HCT116 (cell line): Measurements from ENCODE around the gene POMT2. TPM values are rescaled to one million over a fixed set of nuclear protein-coding genes. Genes with fewer than 3 reads are reported as not detected.

Source experiments
- ATAC-seq: fragments of 200-7000 bp; cut with Tn5 transposase; 2 replicates; pipeline ENCODE4 v1.9.1; 2020; ENCODE audit warnings: mild to moderate bottlenecking, moderate library complexity
- BruUV-seq: library from RNA; stranded (reverse); fragments of 400-500 nt; replicated peaks from 2 replicates; lab custom pipeline; 2021; lab: Mats Ljungman, UMichigan
- CTCF ChIA-PET: fragments of 300-600 bp; sonication (Branson Sonifier 250); formaldehyde crosslinking; loops from one replicate; lab custom pipeline; 2021; ENCODE audit warnings: antibody characterized with exemption; lab: Charles Lee
- POLR2A ChIA-PET: fragments of 300-600, 350-600 bp; sonication (Branson Sonifier 250); formaldehyde crosslinking; loops from one replicate; lab custom pipeline; 2021; ENCODE audit warnings: antibody characterized with exemption; lab: Charles Lee
- RAD21 ChIA-PET, 2 experiments: fragments of 300-600 bp; sonication (Branson Sonifier 250); formaldehyde crosslinking; loops; one replicate each; lab custom pipeline; 2023; ENCODE audit warnings: low total read pairs in 2 of 2; ENCODE audit not compliant: uncharacterized antibody in 2 of 2, unreplicated experiment in 2 of 2, low non-redundant PET in 1 of 2; lab: Charles Lee
- DNase-seq: peaks from one replicate; pipeline ENCODE4 v3.0.0-alpha.2; 2010; ENCODE audit warnings: low read depth, low spot score
- H2AFZ ChIP-seq: fragments of 200-600 bp; shearing (Covaris generic), sonication (generic); 2 replicates; pipeline ENCODE4 v1.6.1; 2017; ENCODE audit warnings: low read depth, mixed run types, mixed read lengths, antibody characterized with exemption, low read length; ENCODE audit not compliant: poor library complexity, severe bottlenecking
- H3K27ac ChIP-seq: 2 replicates; pipeline ENCODE4 v1.5.1; 2012; ENCODE audit warnings: low read depth, low read length
- H3K27me3 ChIP-seq: fragments of 200-600 bp; sonication (generic); 2 replicates; pipeline ENCODE4 v1.6.1; 2016; ENCODE audit warnings: mixed run types, low read length, mixed read lengths; ENCODE audit not compliant: insufficient read depth
- H3K36me3 ChIP-seq, 2 experiments: fragments of 200-500 bp in 1 of 2; fragments of 200-600 bp in 1 of 2; sonication (Bioruptor generic) in 1 of 2; sonication (generic) in 1 of 2; 2 replicates each; pipeline versions ENCODE4 v1.5.1 to v1.6.1; 2014 to 2016; ENCODE audit warnings: low read length in 2 of 2, inconsistent platforms in 1 of 2, mixed read lengths in 1 of 2, mixed run types in 1 of 2; ENCODE audit not compliant: insufficient read depth in 2 of 2, control insufficient read depth in 1 of 2
- H3K4me1 ChIP-seq, 2 experiments: fragments of 200-600 bp in 1 of 2; sonication (generic) in 1 of 2; 2 replicates each; pipeline versions ENCODE4 v1.5.1 to v1.6.1; 2012 to 2017; ENCODE audit warnings: low read length in 2 of 2, inconsistent platforms in 1 of 2, mild to moderate bottlenecking in 1 of 2, mixed read lengths in 1 of 2, mixed run types in 1 of 2, moderate library complexity in 1 of 2; ENCODE audit not compliant: insufficient read depth in 2 of 2, control insufficient read depth in 1 of 2
- H3K4me2 ChIP-seq: fragments of 200-600 bp; sonication (generic); 2 replicates; pipeline ENCODE4 v1.6.1; 2017; ENCODE audit warnings: mixed run types, low read length, mixed read lengths
- H3K4me3 ChIP-seq, 2 experiments: fragments of 200-600 bp in 1 of 2; sonication (generic) in 1 of 2; replicated peaks in 1 of 2; 2 replicates each; pipeline ENCODE4 v1.5.1; 2011 to 2016; ENCODE audit warnings: low read length in 2 of 2, control low read depth in 1 of 2, low read depth in 1 of 2, mild to moderate bottlenecking in 1 of 2, mixed read lengths in 1 of 2, mixed run types in 1 of 2
- H3K79me2 ChIP-seq: fragments of 200-600 bp; sonication (generic); 2 replicates; pipeline ENCODE4 v1.6.1; 2017; ENCODE audit warnings: mild to moderate bottlenecking, mixed run types, low read length, moderate library complexity, mixed read lengths; ENCODE audit not compliant: insufficient read depth
- H3K9ac ChIP-seq: fragments of 200-600 bp; sonication (generic); 2 replicates; pipeline ENCODE4 v1.6.1; 2016; ENCODE audit warnings: low read length, mixed read lengths
- H3K9me2 ChIP-seq: fragments of 200-600 bp; sonication (generic), shearing (Covaris generic); 2 replicates; pipeline ENCODE4 v1.6.1; 2017; ENCODE audit warnings: mixed run types, mild to moderate bottlenecking, moderate library complexity; ENCODE audit not compliant: insufficient read depth
- H3K9me3 ChIP-seq, 2 experiments: fragments of 200-500 bp in 1 of 2; fragments of 200-600 bp in 1 of 2; sonication (Bioruptor generic) in 1 of 2; sonication (generic) in 1 of 2; 2 replicates each; pipeline ENCODE4 v1.6.1; 2014 to 2017; ENCODE audit warnings: low read length in 2 of 2, mixed read lengths in 2 of 2, inconsistent platforms in 1 of 2, low read depth in 1 of 2, mild to moderate bottlenecking in 1 of 2, mixed run types in 1 of 2, moderate library complexity in 1 of 2; ENCODE audit not compliant: control insufficient read depth in 1 of 2, insufficient read depth in 1 of 2
- H4K20me1 ChIP-seq: fragments of 200-600 bp; sonication (generic), shearing (Covaris generic); 2 replicates; pipeline ENCODE4 v1.6.1; 2017; ENCODE audit warnings: mixed run types, mild to moderate bottlenecking, moderate library complexity; ENCODE audit not compliant: insufficient read depth
- CEBPB ChIP-seq: IDR thresholded peaks from 2 replicates; pipeline ENCODE4 v1.6.1; 2012; ENCODE audit warnings: low read depth
- POLR2A ChIP-seq: IDR thresholded peaks from 2 replicates; pipeline ENCODE4 v1.7.0; 2011; ENCODE audit warnings: borderline replicate concordance; ENCODE audit not compliant: insufficient read depth, insufficient read length; ENCODE audit errors: extremely low read depth
- RAD21 ChIP-seq: IDR thresholded peaks from 2 replicates; pipeline ENCODE4 v1.6.1; 2012; ENCODE audit warnings: low read depth, mild to moderate bottlenecking
- SIN3A ChIP-seq: IDR thresholded peaks from 2 replicates; pipeline ENCODE4 v1.6.1; 2012; ENCODE audit warnings: low read depth
- SRF ChIP-seq: IDR thresholded peaks from 2 replicates; pipeline ENCODE4 v1.6.1; 2012; ENCODE audit warnings: low read depth
- ZBTB33 ChIP-seq: IDR thresholded peaks from 2 replicates; pipeline ENCODE4 v1.6.1; 2011; ENCODE audit warnings: mild to moderate bottlenecking, low read length, moderate library complexity; ENCODE audit not compliant: insufficient replicate concordance; ENCODE audit errors: extremely low read depth
- ZFX ChIP-seq: fragments of 450-650 bp; IDR thresholded peaks from 2 replicates; pipeline ENCODE4 v1.6.1; 2017
- intact Hi-C: fragments of 100-400 bp; cut with micrococcal nuclease; formaldehyde crosslinking; loops from 2 replicates; pipeline ENCODE4 v1.10.0; 2022
- total RNA-seq: library from RNA; stranded (reverse); gene quantifications from one replicate; pipeline ENCODE4 v1.2.1, GENCODE V29; 2021; ENCODE audit not compliant: unreplicated experiment
- TF ChIP-seq, protein P1 (sequence below), 3 experiments: fragments of 200-600 bp in 1 of 3; sonication (generic) in 1 of 3; IDR thresholded peaks in 2 of 3; conservative IDR thresholded peaks in 1 of 3; 2 replicates each; pipeline ENCODE4 v1.5.1; 2012 to 2017; ENCODE audit warnings: low read depth in 2 of 3, low read length in 2 of 3, antibody characterized with exemption in 1 of 3, borderline replicate concordance in 1 of 3, control low read depth in 1 of 3, mild to moderate bottlenecking in 1 of 3, mixed read lengths in 1 of 3, mixed run types in 1 of 3, moderate library complexity in 1 of 3; ENCODE audit not compliant: insufficient read depth in 1 of 3

The POMT2 gene
- total RNA-seq, 1 experiment from 2014 or later = 30.2 TPM

DNA sequence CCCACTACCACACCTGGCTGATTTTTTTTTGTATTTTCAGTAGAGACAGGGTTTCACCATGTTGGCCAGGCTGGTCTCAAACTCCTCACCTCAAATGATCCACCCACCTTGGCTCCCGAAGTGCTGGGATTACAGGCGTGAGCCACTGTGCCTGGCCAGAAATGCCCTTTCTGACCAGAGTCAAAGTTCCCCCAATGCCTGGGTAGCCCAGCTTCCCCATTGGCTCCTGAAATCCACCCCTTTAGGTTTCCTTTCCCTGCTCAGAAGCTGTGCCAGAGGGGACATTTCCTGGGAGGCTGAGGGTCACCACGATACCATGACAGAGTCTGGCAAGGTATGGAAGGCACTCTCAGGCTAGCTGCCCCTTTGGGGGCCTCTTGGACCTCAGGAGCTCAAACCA, 3.6 kb upstream of the POMT2 start:
- Histone ChIP-seq H2AFZ (no peak overlapping the region), H4K20me1 (no peaks in the 10 kb centered on the region), H3K79me2 (peaks cover 12% of the 10 kb centered on the region), H3K9me2 (no peaks in the 10 kb centered on the region), H3K4me3 (no peak overlapping the region), H3K4me1 (peaks cover 8 to 19% of the 10 kb centered on the region in 2 experiments; a peak in 3 of 4 replicates)
- RAD21 ChIA-PET = no interaction called here
- intact Hi-C loops = loop anchor here (5.0 kb wide), 1 partner anchor 133 kb away; the partner anchor contains the start of genes AHSA1 and VIPAS39
- POLR2A ChIA-PET = no interaction called here
- BruUV-seq = no TSS peak
- no peak for TF ChIP-seq ZFX
- TF ChIP-seq, protein P1, sequence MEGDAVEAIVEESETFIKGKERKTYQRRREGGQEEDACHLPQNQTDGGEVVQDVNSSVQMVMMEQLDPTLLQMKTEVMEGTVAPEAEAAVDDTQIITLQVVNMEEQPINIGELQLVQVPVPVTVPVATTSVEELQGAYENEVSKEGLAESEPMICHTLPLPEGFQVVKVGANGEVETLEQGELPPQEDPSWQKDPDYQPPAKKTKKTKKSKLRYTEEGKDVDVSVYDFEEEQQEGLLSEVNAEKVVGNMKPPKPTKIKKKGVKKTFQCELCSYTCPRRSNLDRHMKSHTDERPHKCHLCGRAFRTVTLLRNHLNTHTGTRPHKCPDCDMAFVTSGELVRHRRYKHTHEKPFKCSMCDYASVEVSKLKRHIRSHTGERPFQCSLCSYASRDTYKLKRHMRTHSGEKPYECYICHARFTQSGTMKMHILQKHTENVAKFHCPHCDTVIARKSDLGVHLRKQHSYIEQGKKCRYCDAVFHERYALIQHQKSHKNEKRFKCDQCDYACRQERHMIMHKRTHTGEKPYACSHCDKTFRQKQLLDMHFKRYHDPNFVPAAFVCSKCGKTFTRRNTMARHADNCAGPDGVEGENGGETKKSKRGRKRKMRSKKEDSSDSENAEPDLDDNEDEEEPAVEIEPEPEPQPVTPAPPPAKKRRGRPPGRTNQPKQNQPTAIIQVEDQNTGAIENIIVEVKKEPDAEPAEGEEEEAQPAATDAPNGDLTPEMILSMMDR (IDR thresholded peaks at IDR 0.05 in 2 of 3, conservative IDR thresholded peaks at IDR 0.05 in 1 of 3; ENCODE audit: borderline replicate concordance in 1 of 3, insufficient read depth in 1 of 3, low read depth in 2 of 3, low read length in 2 of 3) = no peak
- no peak for TF ChIP-seq POLR2A
- TF ChIP-seq SIN3A = no peak
- no peak for TF ChIP-seq SRF
- TF ChIP-seq CEBPB = no peak
- no peak for TF ChIP-seq ZBTB33
- TF ChIP-seq RAD21 = no peak
- TF ChIP-seq, all 23 proteins: peak for 0
- Histone ChIP-seq H3K27me3 (no peaks in the 10 kb centered on the region), H3K4me2 (no peak overlapping the region), H3K9ac (no peak overlapping the region), H3K9me3 (no peaks in the 10 kb centered on the region), H3K36me3 (no peaks in the 10 kb centered on the region), H3K27ac (no peak overlapping the region)
- DNase-seq (no peak), ATAC-seq (no peak)
- CTCF ChIA-PET = no interaction called here
